ENCODE data around the gene MPP4.

The MPP4 gene

GRCh38 chr2:201698588-201699226 is at the start of gene MPP4:
TSS of gene MPP4 (minus strand) at chr2:201698644. CDS start at chr2:201693954, 4,690 bp downstream.
- in situ Hi-C loops (cut with MboI; ENCODE audit: low pct_unique_long_range_greater_than_20kb, low sequenced_read_pairs, unreplicated experiment) = no loop called here
- no peak for DNase-seq (ENCODE audit: low spot score)
- TF ChIP-seq CTCF (IDR thresholded peaks at IDR 0.05; ENCODE audit: extremely low read depth, insufficient read depth, missing control alignments) = no peak

- no peak for TF ChIP-seq CTCF (IDR thresholded peaks at IDR 0.05; ENCODE audit: extremely low read depth, insufficient read depth, missing control alignments)
- in situ Hi-C loops (cut with MboI; ENCODE audit: low pct_unique_long_range_greater_than_20kb, low sequenced_read_pairs, unreplicated experiment) = no loop called here
- no peak for DNase-seq (ENCODE audit: low spot score)
Measured at GRCh38 chr2:201746551-201746950, 48.1 kb upstream of the MPP4 start.

GRCh38 chr2:201735486-201735885 is 37.0 kb upstream of the MPP4 start:
- TF ChIP-seq CTCF (IDR thresholded peaks at IDR 0.05; ENCODE audit: extremely low read depth, insufficient read depth, missing control alignments) = no peak
- in situ Hi-C loops (cut with MboI; ENCODE audit: low pct_unique_long_range_greater_than_20kb, low sequenced_read_pairs, unreplicated experiment) = no loop called here
- DNase-seq (ENCODE audit: low spot score) = no peak

GRCh38 chr2:201734111-201734510 is 35.7 kb upstream of the MPP4 start:
- no peak for DNase-seq (ENCODE audit: low spot score)
- in situ Hi-C loops (cut with MboI; ENCODE audit: low pct_unique_long_range_greater_than_20kb, low sequenced_read_pairs, unreplicated experiment) = no loop called here
- no peak for TF ChIP-seq CTCF (IDR thresholded peaks at IDR 0.05; ENCODE audit: extremely low read depth, insufficient read depth, missing control alignments)

- DNase-seq (ENCODE audit: low spot score) = no peak
- no peak for TF ChIP-seq CTCF (IDR thresholded peaks at IDR 0.05; ENCODE audit: extremely low read depth, insufficient read depth, missing control alignments)
- in situ Hi-C loops (cut with MboI; ENCODE audit: low pct_unique_long_range_greater_than_20kb, low sequenced_read_pairs, unreplicated experiment) = no loop called here
Measured at GRCh38 chr2:201733544-201733943, 35.1 kb upstream of the MPP4 start.

- in situ Hi-C loops (cut with MboI; ENCODE audit: low pct_unique_long_range_greater_than_20kb, low sequenced_read_pairs, unreplicated experiment) = no loop called here
- no peak for TF ChIP-seq CTCF (IDR thresholded peaks at IDR 0.05; ENCODE audit: extremely low read depth, insufficient read depth, missing control alignments)
Measured at GRCh38 chr2:201730651-201731285, 32.3 kb upstream of the MPP4 start.

More at GRCh38 chr2:201730651-201731285, 32.3 kb upstream of the MPP4 start:
- DNase-seq (ENCODE audit: low spot score) = no peak

Measured in GM13977 (cell line).